Stimulated activated CD4-positive, alpha-beta T cell treated with anti-CD3 and anti-CD28 coated beads, Interleukin-4, amount 100 ng/mL, for 1 hour (primary cell): Measurements from ENCODE around the gene TMEFF2.

Experiments used
- DNase-seq: peaks from one replicate; pipeline ENCODE4 v3.0.0-alpha.2; 2020

The TMEFF2 gene

DNA sequence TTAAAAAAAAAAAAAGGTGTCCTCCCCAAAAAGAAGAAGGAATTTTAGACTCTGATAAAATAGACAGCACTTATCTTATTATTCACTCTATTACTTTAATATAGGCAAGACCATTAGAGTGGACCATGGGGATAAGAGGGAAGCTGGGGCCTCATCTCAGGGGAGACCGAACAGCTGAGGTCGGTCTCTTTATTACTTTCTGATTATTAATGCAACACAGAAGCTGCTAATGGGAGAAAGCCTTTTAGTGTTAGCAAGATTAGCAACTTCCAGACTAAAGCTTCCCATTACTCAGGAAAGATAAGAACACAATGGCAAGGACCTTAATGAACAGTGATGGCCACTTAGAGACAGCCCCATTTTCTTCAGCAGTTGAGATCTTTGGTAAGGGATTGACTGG, 135.5 kb downstream of the TMEFF2 start:
- DNase-seq: no peak

DNA sequence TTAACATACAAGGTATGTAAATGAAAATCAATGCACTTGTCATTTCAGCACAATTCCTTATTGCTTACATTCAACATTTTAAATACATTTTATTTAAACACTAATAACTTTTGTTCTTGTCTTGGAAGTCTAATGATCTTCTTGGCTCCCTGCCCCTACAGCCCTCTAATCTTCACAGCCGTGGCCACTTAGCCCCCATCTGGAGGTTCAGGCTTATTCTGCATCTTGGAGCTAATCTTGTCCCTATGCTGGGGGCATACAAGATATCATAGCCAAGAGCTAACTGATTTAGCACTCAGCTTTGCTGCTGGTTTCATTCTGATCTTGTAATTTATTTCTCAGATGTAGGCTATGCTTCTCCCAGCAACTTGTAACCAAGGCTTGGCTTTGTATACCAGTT, 140.8 kb downstream of the TMEFF2 start:
- no peak for DNase-seq

DNA sequence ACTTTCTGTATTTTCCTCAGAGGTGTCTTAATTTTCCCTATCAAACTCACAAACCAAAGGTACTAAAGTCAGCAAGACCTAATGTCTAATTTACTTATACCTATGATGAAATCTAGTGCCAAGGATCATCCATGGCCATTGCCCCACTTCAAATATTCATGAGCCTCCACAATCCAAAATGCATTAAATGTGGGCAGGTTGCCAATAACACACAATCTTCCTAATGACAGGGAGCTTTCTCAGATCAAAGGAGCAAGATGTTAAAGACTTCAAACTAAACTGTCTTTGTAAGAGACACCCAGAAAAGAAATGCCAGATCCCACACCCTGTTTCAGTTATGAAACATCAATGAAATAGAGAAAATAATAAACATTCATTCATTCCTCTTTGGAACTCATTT, 143.2 kb downstream of the TMEFF2 start:
- DNase-seq: no peak

DNA sequence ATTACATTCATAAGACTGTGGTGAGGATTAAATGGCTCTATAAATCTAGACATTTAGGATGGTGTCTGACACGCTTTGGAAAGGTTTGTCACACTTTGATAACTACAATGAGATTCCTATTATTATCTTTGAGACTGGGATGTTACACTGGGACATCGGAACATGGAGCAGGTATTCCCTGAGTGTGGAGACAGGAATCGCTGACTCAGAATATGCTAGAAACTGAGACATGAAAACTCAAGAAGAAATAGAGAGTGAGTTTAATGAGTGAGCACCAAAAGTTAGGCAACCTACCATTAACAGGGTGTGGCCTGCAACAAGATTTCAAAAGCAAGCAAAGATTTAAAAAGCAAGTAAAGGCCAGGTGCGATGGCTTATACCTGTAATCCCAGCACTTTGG, 145.4 kb downstream of the TMEFF2 start:
- DNase-seq: no peak

DNA sequence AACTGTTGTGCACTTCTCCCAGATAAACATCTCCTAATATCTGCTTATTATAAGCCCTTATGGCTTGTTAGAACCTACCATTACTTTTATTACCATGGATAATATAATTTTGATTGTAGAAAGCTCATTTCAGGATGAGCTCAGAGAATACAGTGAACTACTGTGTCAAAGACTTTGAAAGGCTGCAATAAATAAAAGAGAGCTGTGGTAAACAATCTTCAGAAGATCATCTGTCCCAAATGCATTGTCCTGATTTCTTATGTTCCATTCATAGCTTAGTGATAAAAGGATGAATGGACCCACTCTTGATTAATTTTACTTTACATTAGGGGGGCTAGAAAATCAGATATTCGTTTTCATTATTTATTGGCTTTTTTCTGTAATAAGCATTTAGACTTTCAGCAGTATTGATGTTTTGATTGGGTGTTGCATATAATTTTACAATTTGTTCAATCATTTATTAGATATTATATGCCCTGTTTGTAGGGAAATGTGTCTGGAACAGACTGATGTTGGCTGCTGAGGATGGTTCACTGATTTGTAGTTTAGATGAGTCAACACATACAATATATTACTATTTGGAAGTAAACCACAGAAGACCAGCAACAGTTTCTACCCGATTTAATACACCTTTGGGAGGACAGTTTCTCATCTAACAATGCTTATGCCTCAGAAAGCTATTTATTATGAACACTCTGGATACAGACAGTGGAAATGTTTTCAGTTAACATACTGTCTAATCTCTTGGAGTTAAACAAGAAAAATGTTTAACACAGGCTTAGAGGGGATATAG, 147.2 kb downstream of the TMEFF2 start:
- no peak for DNase-seq

DNA sequence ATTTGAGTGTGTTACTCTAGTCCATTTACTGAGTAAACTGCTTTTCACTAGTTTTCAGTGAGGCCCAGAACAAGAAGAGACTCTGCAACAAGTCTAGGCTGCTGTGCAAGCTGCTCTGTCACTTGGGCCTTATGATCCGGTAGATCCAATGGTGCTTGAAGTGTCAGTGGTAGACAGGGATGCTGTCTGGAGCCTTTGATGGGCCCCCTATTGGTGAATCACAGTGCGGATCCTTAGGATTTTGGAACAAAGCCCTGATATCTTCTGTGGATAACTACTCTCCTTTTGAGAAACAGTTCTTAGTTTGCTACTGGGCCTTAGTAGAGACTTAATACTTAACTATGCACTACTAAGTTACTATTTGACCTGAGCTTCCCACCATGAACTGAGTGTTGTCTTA, 150.2 kb downstream of the TMEFF2 start:
- no peak for DNase-seq

DNA sequence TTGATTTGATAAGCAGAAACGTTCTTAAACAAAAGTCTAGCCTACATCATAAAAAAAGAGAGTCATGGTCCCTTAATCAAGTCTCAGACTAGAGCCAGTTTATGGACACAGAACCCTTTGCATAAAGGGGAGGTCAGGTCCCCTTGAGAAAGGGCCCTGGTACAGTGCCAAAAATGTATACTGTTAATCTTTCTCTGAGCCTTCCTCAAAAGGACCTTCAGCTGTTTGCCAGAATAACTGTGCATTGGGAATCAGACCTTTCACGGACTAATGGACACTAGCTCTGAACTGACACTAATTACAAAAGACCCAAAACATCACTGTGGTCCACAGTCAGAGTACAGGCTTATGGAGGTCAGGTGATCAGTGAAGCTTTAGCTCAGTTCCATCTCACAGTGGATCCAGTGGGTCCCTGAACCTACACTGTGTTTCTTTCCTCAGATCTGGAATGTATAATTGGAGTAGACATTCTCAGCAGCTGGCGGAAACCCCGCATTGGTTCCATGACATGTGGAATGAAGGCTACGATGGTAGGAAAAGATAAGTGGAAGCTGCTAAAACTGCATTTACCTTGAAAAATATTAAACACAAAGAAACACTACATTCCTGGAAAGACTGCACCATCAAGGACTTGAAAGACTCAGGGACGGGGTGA, 151.4 kb downstream of the TMEFF2 start:
- no peak for DNase-seq

DNA sequence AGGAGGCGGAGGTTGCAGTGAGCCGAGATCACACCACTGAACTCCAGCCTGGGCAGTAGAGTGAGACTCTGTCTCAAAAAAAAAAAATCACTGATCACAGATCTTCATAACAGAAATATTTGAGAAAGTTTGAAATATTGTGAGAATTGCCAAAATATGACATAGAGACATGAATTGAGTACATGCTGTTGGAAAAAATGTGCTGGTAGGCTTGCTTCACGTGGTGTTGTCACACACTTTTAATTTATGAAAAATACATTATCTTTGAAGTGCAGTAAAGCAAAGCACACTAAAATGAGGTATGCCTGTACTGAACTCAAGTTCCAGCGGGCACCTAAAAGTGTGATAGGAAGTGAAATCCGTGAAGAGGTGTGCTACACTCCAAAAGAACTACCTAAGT, 152.6 kb downstream of the TMEFF2 start:
- no peak for DNase-seq

DNA sequence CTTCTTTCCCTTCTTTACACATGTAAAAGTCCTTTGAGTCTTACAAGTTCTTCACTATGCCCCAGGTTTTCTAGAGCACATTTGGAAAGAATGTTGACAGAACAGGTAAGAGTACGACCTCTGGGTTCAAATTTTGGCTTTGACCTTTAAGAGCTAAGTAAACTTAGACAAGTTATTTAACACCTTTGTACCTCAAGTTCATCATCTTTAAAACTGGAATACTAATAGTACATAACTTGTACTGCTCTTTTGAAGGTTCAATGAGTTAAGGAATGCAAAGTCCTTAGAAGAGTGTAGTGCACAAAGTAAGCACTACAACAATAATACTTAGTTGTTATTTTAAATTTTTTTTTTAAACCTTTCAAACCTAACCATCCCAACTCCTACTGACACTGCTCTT, 156.6 kb downstream of the TMEFF2 start:
- no peak for DNase-seq

DNA sequence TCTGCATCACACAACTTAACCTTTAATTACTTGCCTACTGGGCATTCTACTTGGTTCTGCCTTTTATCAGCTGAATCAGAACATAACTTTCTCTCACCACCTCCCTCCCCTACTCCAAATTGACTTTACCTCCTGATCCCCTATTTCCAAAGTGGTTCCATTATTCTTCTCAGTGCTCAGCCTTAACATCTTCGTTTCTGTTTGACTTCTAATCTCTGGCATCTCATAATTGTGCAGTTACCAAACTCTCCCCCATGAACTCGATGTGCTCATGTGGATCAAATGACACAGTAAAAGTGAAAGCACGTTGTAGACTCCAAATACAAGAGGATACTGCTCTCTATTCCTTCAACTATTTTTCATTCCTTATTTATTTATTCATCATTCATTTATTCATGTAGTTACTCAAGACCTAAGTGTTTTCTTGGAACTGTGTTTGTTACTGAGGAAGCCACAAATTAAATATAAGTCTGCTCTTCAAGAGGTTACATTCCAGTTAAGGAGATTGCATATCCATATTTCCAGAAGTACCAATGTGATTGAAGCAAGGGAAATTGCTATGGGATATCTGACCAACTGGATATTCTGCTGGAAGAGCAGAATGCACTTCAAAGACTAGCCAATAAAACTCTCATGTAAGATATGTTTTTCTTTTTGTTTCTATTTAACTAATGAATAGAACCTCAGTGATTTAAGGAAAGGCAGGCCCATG, 158.8 kb downstream of the TMEFF2 start:
- no peak for DNase-seq

DNA sequence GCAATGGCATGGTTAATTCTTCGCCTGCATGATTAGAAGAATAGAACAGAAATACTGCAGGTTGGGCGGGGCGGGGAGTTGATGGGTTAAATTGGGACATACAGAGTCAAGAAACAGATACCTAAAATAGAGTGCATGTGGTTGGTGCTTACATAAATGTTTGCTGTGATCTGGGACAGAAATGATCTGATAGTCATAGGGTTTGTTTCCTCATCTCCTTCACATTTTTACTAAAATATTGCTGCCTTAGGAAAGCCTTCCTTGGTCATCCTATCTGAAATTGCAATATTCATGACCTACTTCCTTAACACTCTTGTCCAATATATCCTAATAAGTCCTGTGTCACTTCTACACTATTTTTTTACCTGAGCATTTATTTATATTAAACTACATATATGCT, 163.9 kb downstream of the TMEFF2 start:
- no peak for DNase-seq

DNA sequence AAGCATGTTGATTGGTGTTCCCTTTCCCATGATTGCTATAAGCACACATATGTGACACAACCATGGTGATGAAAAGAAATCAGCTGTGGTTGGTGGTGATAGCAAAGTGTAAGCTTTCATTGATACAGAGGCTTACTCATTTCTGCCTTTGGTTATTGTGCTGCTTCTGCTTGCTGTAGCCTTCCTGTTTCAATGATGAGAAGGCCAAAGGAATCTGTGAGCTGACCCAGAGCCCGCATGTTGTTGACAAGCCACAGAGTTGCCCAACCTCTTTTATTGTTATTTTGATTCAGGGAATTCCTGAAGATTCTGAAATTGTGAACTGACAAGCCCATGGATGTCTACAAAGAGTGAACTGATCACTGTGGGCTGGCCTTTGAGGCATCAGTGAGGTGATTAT, 164.4 kb downstream of the TMEFF2 start:
- DNase-seq: no peak

DNA sequence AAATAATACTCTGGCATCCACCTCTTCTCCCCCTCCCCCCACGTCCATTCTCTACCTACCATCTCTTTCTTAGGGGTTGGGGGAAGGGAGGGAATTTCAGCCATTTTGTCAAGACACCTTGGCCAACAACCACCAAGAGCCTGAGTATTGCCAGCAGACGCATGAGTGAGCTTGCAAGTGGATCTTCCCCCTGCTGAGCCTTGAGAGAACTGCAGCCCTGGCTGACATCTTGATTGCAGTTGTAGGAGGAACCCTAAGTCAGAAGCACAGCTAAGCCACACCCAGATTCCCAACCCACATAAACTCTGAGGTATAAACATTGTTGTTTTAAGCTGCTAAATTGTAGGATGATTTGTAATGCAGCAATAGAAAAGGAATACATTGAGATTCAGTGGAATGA, 165.6 kb downstream of the TMEFF2 start:
- peak; percentile 2 for DNase-seq

DNA sequence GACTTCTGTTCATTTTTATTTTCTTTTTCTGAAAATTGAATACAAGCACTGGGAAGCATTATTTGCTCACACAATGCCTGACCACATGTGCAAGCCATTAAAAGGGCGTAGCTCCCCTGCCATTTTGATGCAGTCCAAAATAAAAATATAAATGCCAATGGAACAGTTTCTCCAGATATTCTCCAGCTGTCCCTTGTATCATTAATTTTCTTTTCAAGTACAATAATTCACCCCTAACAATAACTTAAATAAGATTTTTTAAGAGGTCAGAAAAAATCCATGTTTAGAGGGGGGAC, 168.0 kb downstream of the TMEFF2 start:
- no peak for DNase-seq

DNA sequence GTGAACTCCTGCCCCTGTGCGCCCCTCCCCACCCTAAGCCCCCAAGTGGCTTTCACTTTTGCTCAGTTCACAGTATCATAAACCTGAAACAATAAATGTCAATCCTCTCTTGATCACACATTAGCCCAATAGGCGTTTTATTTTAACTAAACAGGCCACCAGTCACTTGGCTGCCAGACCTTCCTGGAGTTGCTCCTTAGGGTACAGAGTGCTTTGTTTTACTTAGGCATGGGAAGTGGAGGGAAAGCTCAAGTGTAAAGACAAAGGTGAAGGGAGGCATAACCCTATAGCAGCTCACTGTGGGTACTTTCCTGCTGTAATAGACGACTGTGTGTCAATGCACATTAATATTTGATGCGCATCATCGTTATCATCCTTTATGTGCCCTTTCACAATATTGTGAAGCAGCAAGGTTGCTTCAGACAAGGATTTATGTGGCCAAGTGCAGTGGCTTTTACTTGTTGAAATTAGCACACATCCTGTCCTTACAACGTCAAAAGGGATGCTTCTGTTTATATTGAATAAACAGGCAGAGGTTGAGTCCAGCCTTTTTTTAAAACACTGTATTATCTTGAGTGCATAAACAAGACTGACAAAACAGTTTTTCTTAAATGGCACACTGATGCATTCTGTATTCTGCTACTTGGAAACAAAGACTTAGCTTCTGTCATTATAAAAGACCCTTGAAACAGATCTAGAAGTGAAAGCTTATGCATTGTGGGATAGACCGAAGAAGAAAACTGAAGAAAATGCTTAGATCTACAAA, 168.5 kb downstream of the TMEFF2 start:
- DNase-seq: no peak

DNA sequence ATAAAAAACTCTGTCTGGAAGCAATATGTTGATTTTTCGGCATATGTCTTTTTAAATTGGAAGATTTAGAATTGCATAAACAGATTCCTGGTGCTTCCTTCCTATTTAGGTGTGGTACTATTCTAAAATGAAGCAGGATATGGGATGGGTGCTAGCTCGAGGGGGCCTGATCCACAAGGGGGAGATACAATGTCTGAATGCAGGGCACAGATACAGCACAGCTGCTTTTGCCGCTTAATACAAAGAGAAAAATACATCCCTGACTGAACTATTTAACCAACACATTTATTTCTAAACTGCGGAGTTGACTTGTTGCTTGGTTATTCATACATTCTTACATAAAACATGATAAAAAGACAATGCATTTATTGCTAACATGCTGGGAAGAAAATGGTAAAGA, 169.1 kb downstream of the TMEFF2 start:
- DNase-seq: no peak

DNA sequence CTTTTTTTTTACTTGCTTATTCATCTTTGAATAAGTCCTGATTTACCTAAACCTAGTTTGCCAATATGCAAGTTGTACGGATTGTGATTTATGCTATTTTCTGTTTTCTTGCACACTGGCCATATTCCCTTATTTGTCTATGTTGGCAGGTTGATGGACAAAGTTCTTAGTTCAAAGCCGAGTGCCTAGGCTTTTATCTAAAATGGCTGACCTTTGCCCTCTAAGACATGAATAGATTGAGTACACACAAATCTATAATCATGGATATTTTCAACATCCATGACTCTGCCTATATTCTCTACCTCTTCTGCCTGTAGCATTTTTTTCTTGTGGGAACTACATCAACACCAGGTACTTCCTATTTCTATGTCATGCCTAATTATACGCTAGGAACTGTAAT, 171.7 kb downstream of the TMEFF2 start:
- no peak for DNase-seq

DNA sequence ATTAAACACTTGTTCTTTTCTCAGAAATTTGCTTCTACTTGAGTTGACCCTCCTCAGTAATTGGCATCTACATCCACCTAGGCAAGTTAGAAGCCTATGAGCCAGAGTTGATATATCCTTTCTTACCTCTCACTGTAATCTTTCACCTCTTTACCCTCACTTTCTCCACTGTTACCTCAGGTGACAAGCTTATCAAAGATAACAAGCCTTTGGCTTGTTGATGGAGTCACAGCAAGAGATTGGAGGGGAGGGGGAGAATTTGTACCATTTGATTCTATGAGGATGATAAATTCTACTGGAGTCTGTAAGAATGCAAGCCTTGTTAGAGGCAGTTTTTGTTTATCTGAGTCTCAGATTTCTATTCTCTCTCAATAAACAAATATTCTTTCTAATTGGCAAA, 176.9 kb downstream of the TMEFF2 start:
- DNase-seq: no peak

DNA sequence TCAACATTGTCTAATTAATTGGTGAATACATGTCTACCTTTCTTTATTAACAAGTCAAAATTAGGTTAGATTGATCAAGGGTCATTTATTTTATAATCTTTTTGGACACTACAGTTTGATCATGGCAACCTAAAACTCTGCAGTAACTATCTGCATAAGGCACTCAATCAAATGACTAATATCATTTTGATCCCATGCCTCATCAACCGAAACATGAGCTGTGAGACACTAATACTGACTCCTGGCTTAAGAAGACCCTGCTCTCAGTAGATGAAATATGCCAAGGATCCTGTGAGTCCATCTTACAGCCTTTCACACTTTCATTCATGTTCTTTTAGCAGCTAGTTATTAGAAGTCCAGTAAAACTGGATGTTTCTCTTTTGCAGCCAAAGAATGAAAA, 178.5 kb downstream of the TMEFF2 start:
- DNase-seq: no peak

DNA sequence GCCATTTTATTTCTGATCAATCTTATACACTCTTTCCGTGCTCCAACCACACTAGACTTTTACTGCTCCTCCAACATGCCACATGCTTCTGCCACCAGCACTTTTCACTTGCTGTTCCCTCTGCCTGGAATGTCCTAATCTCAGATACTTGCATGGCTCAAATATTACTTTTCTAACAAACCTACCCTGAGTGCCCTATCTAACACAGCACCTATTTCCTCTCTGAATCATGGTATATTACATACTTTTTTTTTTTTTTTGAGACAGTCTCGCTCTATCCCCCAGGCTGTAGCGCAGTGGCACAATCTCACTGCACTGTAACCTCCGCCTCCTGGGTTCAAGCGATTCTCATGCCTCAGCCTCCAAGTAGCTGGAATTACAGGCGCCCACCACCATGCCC, 181.5 kb downstream of the TMEFF2 start:
- no peak for DNase-seq

DNA sequence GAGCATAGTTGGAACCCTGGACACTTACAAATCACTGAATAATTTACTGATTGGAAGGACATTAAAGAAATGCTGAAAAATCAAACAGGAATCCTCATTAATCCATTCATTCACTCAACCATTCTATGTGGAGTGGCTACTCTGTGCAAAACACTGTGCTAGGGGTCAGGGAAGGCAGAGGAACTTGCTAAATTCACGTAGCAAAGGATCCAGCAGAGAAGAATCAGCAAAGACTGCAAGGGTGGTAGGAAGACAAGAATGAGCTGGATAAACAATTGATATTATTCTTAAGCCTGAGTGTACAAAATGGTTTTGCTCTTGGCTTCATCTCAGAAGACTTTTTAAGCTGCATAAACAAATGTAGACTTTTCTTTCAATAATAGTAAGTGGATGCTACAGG, 183.5 kb downstream of the TMEFF2 start:
- DNase-seq: no peak

DNA sequence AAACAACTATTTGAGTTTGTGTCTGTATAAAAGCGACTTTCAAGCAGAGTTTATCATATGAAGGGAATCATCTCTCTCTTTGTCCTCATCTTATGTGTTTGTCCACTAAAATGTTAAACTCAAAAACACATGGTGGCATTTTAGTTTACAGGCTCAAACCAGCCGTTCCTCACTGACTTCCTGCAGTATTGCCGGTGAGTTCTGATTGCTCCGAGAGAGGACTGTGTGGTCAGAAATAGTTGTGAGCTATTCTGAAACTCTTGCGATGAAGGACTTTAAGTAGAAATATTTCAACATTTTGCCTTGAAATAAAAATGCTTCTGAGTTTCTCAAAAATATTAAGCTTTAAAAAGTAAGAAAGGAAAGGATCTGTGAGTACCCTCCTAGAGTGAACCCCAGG, 184.7 kb downstream of the TMEFF2 start:
- DNase-seq: no peak

DNA sequence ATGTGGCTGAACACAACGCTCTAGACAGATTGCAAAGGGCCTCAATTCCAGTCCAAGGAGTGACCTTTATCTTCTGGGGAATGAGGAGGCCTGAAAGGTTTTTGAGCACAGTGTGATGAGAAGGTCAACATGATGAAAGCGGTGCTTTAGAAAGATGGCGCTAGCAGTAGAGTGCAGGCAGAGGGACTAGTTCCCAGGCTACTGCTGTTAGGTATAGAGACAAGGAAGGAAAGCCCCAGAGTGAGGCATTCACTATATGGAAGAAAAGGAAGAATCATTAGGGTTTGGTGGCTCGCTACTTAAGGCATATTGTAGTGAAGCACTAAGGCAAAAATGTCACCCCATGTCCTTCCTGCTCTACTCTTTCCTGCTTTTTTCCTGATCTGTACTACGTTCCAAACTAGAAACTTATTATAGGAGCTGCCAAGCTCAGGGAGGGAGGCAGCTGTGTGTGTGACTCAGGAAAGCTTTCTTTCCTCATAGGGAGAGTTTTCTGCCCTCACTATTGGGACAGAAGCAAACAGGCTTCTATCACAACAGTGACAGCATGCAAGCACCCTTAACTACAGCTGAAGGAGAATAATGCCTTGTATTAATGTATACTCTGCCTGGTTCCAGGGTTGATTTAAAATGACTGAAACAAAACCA, 187.0 kb downstream of the TMEFF2 start:
- no peak for DNase-seq
